SJCRH30 (cell line): ENCODE measurements around the gene INO80E. TPM values are rescaled to one million over a fixed set of nuclear protein-coding genes. Genes with fewer than 3 reads are reported as not detected.
A peak's percentile ranks its signal among the peaks of the same experiment; 100 is the strongest.

Experiments used
- DNase-seq, 2 experiments: peaks; one replicate each; pipeline ENCODE4 v3.0.0-alpha.2; 2015 to 2020
- H3K27ac ChIP-seq: fragments of 250-450 bp; sonication (Bioruptor Pico); 2 replicates; pipeline ENCODE4 v1.5.1; 2020; ENCODE audit warnings: mild to moderate bottlenecking, moderate library complexity
- H3K27me3 ChIP-seq: fragments of 250-450 bp; sonication (Bioruptor Pico); 2 replicates; pipeline ENCODE4 v1.5.1; 2020; ENCODE audit warnings: mild to moderate bottlenecking, moderate library complexity
- H3K36me3 ChIP-seq: fragments of 250-450 bp; sonication (Bioruptor Pico); 2 replicates; pipeline ENCODE4 v1.5.1; 2020; ENCODE audit warnings: mild to moderate bottlenecking, moderate library complexity
- H3K4me1 ChIP-seq: fragments of 250-450 bp; sonication (Bioruptor Pico); 2 replicates; pipeline ENCODE4 v1.5.1; 2020; ENCODE audit warnings: mild to moderate bottlenecking, moderate library complexity
- H3K4me3 ChIP-seq: fragments of 250-450 bp; sonication (Bioruptor Pico); 2 replicates; pipeline ENCODE4 v1.5.1; 2020; ENCODE audit warnings: mild to moderate bottlenecking, moderate library complexity
- H3K9me3 ChIP-seq: fragments of 250-450 bp; sonication (Bioruptor Pico); replicated peaks from 2 replicates; pipeline ENCODE4 v1.5.1; 2020; ENCODE audit warnings: mild to moderate bottlenecking, moderate library complexity
- total RNA-seq: library from RNA; depleted of rRNA; stranded (reverse); fragments of >200 nt; shearing (Covaris generic); gene quantifications from 2 replicates; pipeline ENCODE4 v1.2.3, GENCODE V29; 2014; rRNA removed

Gene INO80E
- total RNA-seq, 1 experiment from 2014 or later = 54.5 TPM

- no peaks in the 10 kb centered on the region for H3K36me3 ChIP-seq
- H3K27ac ChIP-seq = no peak overlapping the region
- no peaks in the 10 kb centered on the region for H3K9me3 ChIP-seq
- H3K27me3 ChIP-seq = no peaks in the 10 kb centered on the region; the same call in none of the 2 replicates
- no peaks in the 10 kb centered on the region for H3K4me1 ChIP-seq
- H3K4me3 ChIP-seq = no peak overlapping the region
- peak in 1 of 2 experiments; percentile 47 for DNase-seq
Observed at GRCh38 chr16:30041841-30042240, 45.8 kb downstream of the INO80E start.

GRCh38 chr16:30046178-30046577 lies 50.1 kb downstream of the INO80E start:
- Histone ChIP-seq H3K4me1 (no peaks in the 10 kb centered on the region), H3K4me3 (no peak overlapping the region), H3K9me3 (no peaks in the 10 kb centered on the region), H3K27ac (no peak overlapping the region), H3K27me3 (no peaks in the 10 kb centered on the region; the same call in none of the 2 replicates), H3K36me3 (no peaks in the 10 kb centered on the region)
- no peak for DNase-seq

- Histone ChIP-seq H3K4me1 (no peaks in the 10 kb centered on the region), H3K9me3 (no peaks in the 10 kb centered on the region), H3K27ac (no peak overlapping the region), H3K36me3 (no peaks in the 10 kb centered on the region), H3K27me3 (no peaks in the 10 kb centered on the region; the same call in none of the 2 replicates), H3K4me3 (no peak overlapping the region)
- no peak for DNase-seq
Observed at GRCh38 chr16:30046588-30046987, 50.5 kb downstream of the INO80E start.

GRCh38 chr16:30049871-30050270 lies 53.8 kb downstream of the INO80E start:
- H3K27ac ChIP-seq = no peak overlapping the region
- H3K27me3 ChIP-seq = no peaks in the 10 kb centered on the region
- no peak overlapping the region for H3K4me3 ChIP-seq
- no peaks in the 10 kb centered on the region for H3K36me3 ChIP-seq
- H3K4me1 ChIP-seq = no peaks in the 10 kb centered on the region
- DNase-seq = no peak
- no peaks in the 10 kb centered on the region for H3K9me3 ChIP-seq

GRCh38 chr16:30051518-30051917 lies 55.5 kb downstream of the INO80E start:
- no peak for DNase-seq
- Histone ChIP-seq H3K27me3 (no peaks in the 10 kb centered on the region), H3K36me3 (no peaks in the 10 kb centered on the region), H3K4me1 (no peaks in the 10 kb centered on the region), H3K9me3 (no peaks in the 10 kb centered on the region), H3K4me3 (no peak overlapping the region), H3K27ac (no peak overlapping the region)

- peak overlapping the region; percentile 77 for H3K4me3 ChIP-seq
- no peaks in the 10 kb centered on the region for H3K4me1 ChIP-seq
- H3K27ac ChIP-seq = peak overlapping the region; percentile 56
- no peaks in the 10 kb centered on the region for H3K36me3 ChIP-seq
- DNase-seq = peak; percentile 91 to 92
- H3K9me3 ChIP-seq = no peaks in the 10 kb centered on the region
- no peaks in the 10 kb centered on the region for H3K27me3 ChIP-seq
Observed at GRCh38 chr16:30052671-30053372, 56.8 kb downstream of the INO80E start.

GRCh38 chr16:30053376-30054015 lies 57.5 kb downstream of the INO80E start:
- Histone ChIP-seq H3K4me1 (no peaks in the 10 kb centered on the region), H3K27ac (no peak overlapping the region; the same call in 1 of the 2 replicates), H3K36me3 (no peaks in the 10 kb centered on the region), H3K4me3 (peak overlapping the region; percentile 77), H3K27me3 (no peaks in the 10 kb centered on the region), H3K9me3 (no peaks in the 10 kb centered on the region)
- DNase-seq = peak; percentile 37 to 50

- no peak overlapping the region for H3K27ac ChIP-seq
- no peaks in the 10 kb centered on the region for H3K9me3 ChIP-seq
- no peaks in the 10 kb centered on the region for H3K4me1 ChIP-seq
- H3K27me3 ChIP-seq = no peaks in the 10 kb centered on the region
- H3K36me3 ChIP-seq = no peaks in the 10 kb centered on the region
- no peak for DNase-seq
- H3K4me3 ChIP-seq = no peak overlapping the region
Observed at GRCh38 chr16:30054451-30054850, 58.4 kb downstream of the INO80E start.

GRCh38 chr16:30054959-30055553 lies 59.0 kb downstream of the INO80E start:
- no peaks in the 10 kb centered on the region for H3K27me3 ChIP-seq
- H3K9me3 ChIP-seq = no peaks in the 10 kb centered on the region
- no peaks in the 10 kb centered on the region for H3K36me3 ChIP-seq
- H3K4me1 ChIP-seq = no peaks in the 10 kb centered on the region
- H3K4me3 ChIP-seq = no peak overlapping the region
- DNase-seq = no peak
- H3K27ac ChIP-seq = no peak overlapping the region

Other genes with a start within 250 kb of the INO80E start
- gene ZG16, start 218.0 kb upstream of the INO80E start, total RNA-seq = not detected in 2 replicates
- 115 and 122 TPM in 2 replicates for gene KIF22, start 205.5 kb upstream of the INO80E start, total RNA-seq
- 186 and 221 TPM in 2 replicates for gene MAZ, start 189.7 kb upstream of the INO80E start, total RNA-seq
- gene PRRT2, start 184.0 kb upstream of the INO80E start, total RNA-seq = 0.81 and 1.5 TPM in 2 replicates
- 25.1 and 28.2 TPM in 2 replicates for gene PAGR1, start 180.1 kb upstream of the INO80E start, total RNA-seq
- 0.61 and 0.63 TPM in 2 replicates for gene MVP, start 175.8 kb upstream of the INO80E start, total RNA-seq
- 29.6 and 30.1 TPM in 2 replicates for gene CDIPT, start 133.0 kb upstream of the INO80E start, total RNA-seq
- not detected in 2 replicates for gene SEZ6L2, start 96.7 kb upstream of the INO80E start, total RNA-seq
- 0.06 and 0.35 TPM in 2 replicates for gene ASPHD1, start 95.8 kb upstream of the INO80E start, total RNA-seq
- gene KCTD13, start 70.0 kb upstream of the INO80E start, total RNA-seq = 3.5 and 5.3 TPM in 2 replicates
- gene TMEM219, start 34.2 kb upstream of the INO80E start, total RNA-seq = 29.8 and 32.1 TPM in 2 replicates
- 27.3 and 30.6 TPM in 2 replicates for gene TAOK2, start 22.4 kb upstream of the INO80E start, total RNA-seq
- gene HIRIP3, start 624 bp upstream of the INO80E start, total RNA-seq = 10.9 and 12.5 TPM in 2 replicates
- not detected in 2 replicates for gene DOC2A, start 14.8 kb downstream of the INO80E start, total RNA-seq
- gene C16orf92, start 27.0 kb downstream of the INO80E start, total RNA-seq = not detected in 2 replicates
- 0.49 and 0.58 TPM in 2 replicates for gene TLCD3B, start 35.0 kb downstream of the INO80E start, total RNA-seq
- gene ALDOA, start 69.5 kb downstream of the INO80E start, total RNA-seq = 646 and 744 TPM in 2 replicates
- gene PPP4C, start 79.8 kb downstream of the INO80E start, total RNA-seq = 96.7 and 99.4 TPM in 2 replicates
- gene TBX6, start 95.7 kb downstream of the INO80E start, total RNA-seq = 0.18 and 0.73 TPM in 2 replicates
- gene YPEL3, start 100.0 kb downstream of the INO80E start, total RNA-seq = 10.3 and 13.0 TPM in 2 replicates
- 1.0 and 1.1 TPM in 2 replicates for gene GDPD3, start 117.3 kb downstream of the INO80E start, total RNA-seq
- 25.8 and 31.6 TPM in 2 replicates for gene MAPK3, start 127.0 kb downstream of the INO80E start, total RNA-seq
- 5.6 and 7.0 TPM in 2 replicates for gene CORO1A, start 187.4 kb downstream of the INO80E start, total RNA-seq
- gene BOLA2B, start 197.4 kb downstream of the INO80E start, total RNA-seq = 38.1 and 50.8 TPM in 2 replicates
- gene SLX1A, start 197.6 kb downstream of the INO80E start, total RNA-seq = 15.2 and 21.7 TPM in 2 replicates
- 2.2 and 4.3 TPM in 2 replicates for gene SULT1A3, start 203.0 kb downstream of the INO80E start, total RNA-seq